IMR-90 (cell line): Measurements from ENCODE around the gene SLC25A25. TPM values are rescaled to one million over a fixed set of nuclear protein-coding genes. Genes with fewer than 3 reads are reported as not detected.
A peak's percentile ranks its signal among the peaks of the same experiment; 100 is the strongest.

Experiments used
- ATAC-seq: fragments of 200-7000 bp; cut with Tn5 transposase; 2 replicates; pipeline ENCODE4 v1.9.1; 2020; ENCODE audit warnings: low read depth, mild to moderate bottlenecking, moderate library complexity
- BruUV-seq: library from RNA; stranded (reverse); fragments of 400-500 nt; replicated peaks from 2 replicates; lab custom pipeline; 2021; lab: Mats Ljungman, UMichigan
- CTCF ChIA-PET: fragments of 300-600 bp; formaldehyde crosslinking; extraction: SDS; loops from one replicate; lab custom pipeline; 2021; ENCODE audit warnings: antibody characterized with exemption; lab: Yijun Ruan, JAX
- POLR2A ChIA-PET: fragments of 300-600 bp; sonication (Branson Sonifier 250); formaldehyde crosslinking; loops from one replicate; lab custom pipeline; 2022; ENCODE audit warnings: antibody characterized with exemption; ENCODE audit not compliant: unreplicated experiment; lab: Charles Lee
- DNase-seq: peaks from one replicate; pipeline ENCODE4 v3.0.0; 2013
- H2AFZ ChIP-seq: replicated peaks from 2 replicates; pipeline ENCODE3; 2013; ENCODE audit warnings: low read length, mild to moderate bottlenecking; ENCODE audit not compliant: poor library complexity
- H2AK5ac ChIP-seq: 2 replicates; pipeline ENCODE4 v1.6.1; 2013; ENCODE audit warnings: low read depth, low read length, inconsistent platforms
- H2AK9ac ChIP-seq: replicated peaks from 2 replicates; pipeline ENCODE3; 2013; ENCODE audit warnings: mild to moderate bottlenecking, low read depth, low read length, moderate library complexity; ENCODE audit not compliant: poor library complexity
- H2BK120ac ChIP-seq: 2 replicates; pipeline ENCODE4 v1.6.1; 2013; ENCODE audit warnings: low read depth, low read length, inconsistent platforms
- H2BK15ac ChIP-seq: 3 replicates; pipeline ENCODE4 v1.6.1; 2013; ENCODE audit warnings: low read depth, low read length, inconsistent platforms
- H2BK20ac ChIP-seq: 2 replicates; pipeline ENCODE4 v1.6.1; 2013; ENCODE audit warnings: low read depth, mild to moderate bottlenecking, inconsistent platforms, low read length, moderate library complexity
- H2BK5ac ChIP-seq: 2 replicates; pipeline ENCODE4 v1.6.1; 2013; ENCODE audit warnings: mild to moderate bottlenecking, low read depth, low read length, inconsistent platforms; ENCODE audit not compliant: poor library complexity, severe bottlenecking
- H3K14ac ChIP-seq: replicated peaks from 2 replicates; pipeline ENCODE4 v1.6.1; 2013; ENCODE audit warnings: low read depth, low read length, inconsistent platforms
- H3K18ac ChIP-seq: 2 replicates; pipeline ENCODE4 v1.6.1; 2013; ENCODE audit warnings: low read depth, low read length, control low read depth
- H3K23ac ChIP-seq: 2 replicates; pipeline ENCODE4 v1.6.1; 2013; ENCODE audit warnings: low read depth, low read length, inconsistent platforms
- H3K27ac ChIP-seq: 2 replicates; pipeline ENCODE4 v1.5.1; 2013; ENCODE audit warnings: mild to moderate bottlenecking, control low read depth, low read length; ENCODE audit not compliant: insufficient read depth
- H3K27me3 ChIP-seq: 2 replicates; pipeline ENCODE4 v1.6.1; 2013; ENCODE audit warnings: low read length; ENCODE audit not compliant: control insufficient read depth, insufficient read depth
- H3K36me3 ChIP-seq: 2 replicates; pipeline ENCODE4 v1.6.1; 2013; ENCODE audit warnings: low read length, mixed read lengths; ENCODE audit not compliant: control insufficient read depth, insufficient read depth
- H3K4ac ChIP-seq: 2 replicates; pipeline ENCODE4 v1.6.1; 2013; ENCODE audit warnings: low read depth, low read length, inconsistent platforms
- H3K4me1 ChIP-seq: 2 replicates; pipeline ENCODE4 v1.6.1; 2013; ENCODE audit warnings: low read length, mixed read lengths; ENCODE audit not compliant: control insufficient read depth, insufficient read depth
- H3K4me2 ChIP-seq: 2 replicates; pipeline ENCODE4 v1.6.1; 2013; ENCODE audit warnings: low read depth, mild to moderate bottlenecking, control low read depth, low read length, moderate library complexity
- H3K4me3 ChIP-seq: 2 replicates; pipeline ENCODE4 v1.5.1; 2013; ENCODE audit warnings: low read depth, mild to moderate bottlenecking, control low read depth, low read length, moderate library complexity; ENCODE audit not compliant: insufficient read depth
- H3K56ac ChIP-seq: 2 replicates; pipeline ENCODE4 v1.6.1; 2013; ENCODE audit warnings: low read length, inconsistent platforms; ENCODE audit not compliant: insufficient read depth; ENCODE audit errors: extremely low read depth
- H3K79me1 ChIP-seq, 2 experiments: 2 replicates each; pipeline ENCODE4 v1.6.1; 2013; ENCODE audit warnings: low read length in 2 of 2, inconsistent platforms in 1 of 2, low read depth in 1 of 2
- H3K9ac ChIP-seq: 2 replicates; pipeline ENCODE4 v1.6.1; 2013; ENCODE audit warnings: low read depth, low read length, control low read depth
- H3K9me1 ChIP-seq: 2 replicates; pipeline ENCODE4 v1.6.1; 2013; ENCODE audit warnings: low read length, inconsistent platforms; ENCODE audit not compliant: insufficient read depth
- H3K9me3 ChIP-seq: 2 replicates; pipeline ENCODE4 v1.6.1; 2013; ENCODE audit warnings: low read length; ENCODE audit not compliant: control insufficient read depth, insufficient read depth
- H4K20me1 ChIP-seq: 2 replicates; pipeline ENCODE4 v1.6.1; 2013; ENCODE audit warnings: low read length, inconsistent platforms; ENCODE audit not compliant: insufficient read depth
- H4K5ac ChIP-seq: 2 replicates; pipeline ENCODE4 v1.6.1; 2013; ENCODE audit warnings: mild to moderate bottlenecking, low read depth, low read length, control low read depth
- H4K8ac ChIP-seq, 2 experiments: 2 replicates each; pipeline ENCODE4 v1.6.1; 2013; ENCODE audit warnings: low read depth in 2 of 2, low read length in 2 of 2, control low read depth in 1 of 2, inconsistent platforms in 1 of 2
- H4K91ac ChIP-seq: 2 replicates; pipeline ENCODE4 v1.6.1; 2013; ENCODE audit warnings: low read depth, low read length, inconsistent platforms; ENCODE audit not compliant: insufficient read depth
- USF2 ChIP-seq: fragments of 150-350 bp; IDR thresholded peaks from 2 replicates; pipeline ENCODE4 v1.6.1; 2017; ENCODE audit warnings: mild to moderate bottlenecking, antibody characterized with exemption, low read length, low read depth
- WGBS, 2 experiments: methylation state at CpG; one replicate each; pipeline versions ENCODE4 v1.1.5 to v1.1.7; 2013; ENCODE audit warnings: missing lambda C conversion rate in 2 of 2; ENCODE audit not compliant: insufficient read length in 1 of 2; ENCODE audit errors: extremely low coverage in 2 of 2; 5-methylcytosine and 5-hydroxymethylcytosine counted together
- dilution Hi-C: fragments of 300-500 bp; cut with HindIII; formaldehyde crosslinking; loops from one replicate; pipeline ENCODE4 v1.14.3; 2018; ENCODE audit warnings: low sequenced_read_pairs; ENCODE audit not compliant: unreplicated experiment
- in situ Hi-C: fragments of 300-500 bp; cut with MboI; formaldehyde crosslinking; loops from 3 replicates; pipeline ENCODE4 v1.14.3; 2019; ENCODE audit warnings: low sequenced_read_pairs, inconsistent platforms, mixed read lengths
- intact Hi-C: fragments of 100-400 bp; cut with micrococcal nuclease; formaldehyde crosslinking; loops from 2 replicates; pipeline ENCODE4 v1.10.0; 2022
- polyA plus RNA-seq, 3 experiments: library from polyadenylated mRNA; depleted of rRNA; stranded (reverse); fragments of >200 nt; gene quantifications; 2 replicates each; pipeline ENCODE4 v1.2.3, GENCODE V29; 2012; ENCODE audit warnings: low replicate concordance in 1 of 3
- total RNA-seq: library from RNA; depleted of rRNA; stranded (reverse); fragments of >200 nt; gene quantifications from 2 replicates; pipeline ENCODE4 v1.2.3, GENCODE V29; 2012

The SLC25A25 gene
- total and polyA plus RNA-seq, 2 of the 4 experiments (the other 2 are of a cell fraction), result 14.0 to 17.9 TPM

GRCh38 chr9:128143525-128144238, 75.7 kb downstream of the SLC25A25 start:
- CTCF ChIA-PET, result no interaction called here
- WGBS, 2 experiments, result 78% methylated on average over 3 of the region's 8 CpGs; no CpG with 5 or more reads in 1 of the 2 experiments
- no peak for TF ChIP-seq USF2
- Histone ChIP-seq H3K9me1 (0 out of 2 replicates have a peak, but pooled peaks cover 2% of the 10 kb centered on the region), H2AK5ac (no peak overlapping the region), H4K91ac (no peak overlapping the region), H3K27me3 (peaks cover 2% of the 10 kb centered on the region; the same call in 1 of the 2 replicates), H3K27ac (no peak overlapping the region), H3K79me1 (no peaks in the 10 kb centered on the region), H3K56ac (no peak overlapping the region), H2BK15ac (no peak overlapping the region), H3K9me3 (no peaks in the 10 kb centered on the region), H2BK120ac (no peak overlapping the region), H4K20me1 (no peaks in the 10 kb centered on the region; the same call in 1 of the 2 replicates), H2AK9ac (peak overlapping the region; percentile 78), H4K5ac (no peak overlapping the region), H3K4ac (no peak overlapping the region), H2BK5ac (no peak overlapping the region), H2AFZ (peak overlapping the region; percentile 32), H2BK20ac (no peak overlapping the region), H3K9ac (no peak overlapping the region), H3K18ac (no peak overlapping the region), H3K36me3 (no peaks in the 10 kb centered on the region), H3K4me2 (no peak overlapping the region), H3K4me1 (no peaks in the 10 kb centered on the region), H3K23ac (no peak overlapping the region), H3K14ac (no peak overlapping the region), H4K8ac (no peak overlapping the region), H3K4me3 (no peak overlapping the region)
- ATAC-seq (no peak), DNase-seq (no peak)
- dilution Hi-C loops (no loop called here), in situ Hi-C loops (no loop called here), intact Hi-C loops (no loop called here)
- POLR2A ChIA-PET, result no interaction called here
- BruUV-seq, result no TSS peak
